ENCODE measurements around the gene TMA7. TPM values are rescaled to one million over a fixed set of nuclear protein-coding genes. Genes with fewer than 3 reads are reported as not detected.

TMA7 gene
- total RNA-seq, 1 donor from 2014 or later = 510 TPM

DNA sequence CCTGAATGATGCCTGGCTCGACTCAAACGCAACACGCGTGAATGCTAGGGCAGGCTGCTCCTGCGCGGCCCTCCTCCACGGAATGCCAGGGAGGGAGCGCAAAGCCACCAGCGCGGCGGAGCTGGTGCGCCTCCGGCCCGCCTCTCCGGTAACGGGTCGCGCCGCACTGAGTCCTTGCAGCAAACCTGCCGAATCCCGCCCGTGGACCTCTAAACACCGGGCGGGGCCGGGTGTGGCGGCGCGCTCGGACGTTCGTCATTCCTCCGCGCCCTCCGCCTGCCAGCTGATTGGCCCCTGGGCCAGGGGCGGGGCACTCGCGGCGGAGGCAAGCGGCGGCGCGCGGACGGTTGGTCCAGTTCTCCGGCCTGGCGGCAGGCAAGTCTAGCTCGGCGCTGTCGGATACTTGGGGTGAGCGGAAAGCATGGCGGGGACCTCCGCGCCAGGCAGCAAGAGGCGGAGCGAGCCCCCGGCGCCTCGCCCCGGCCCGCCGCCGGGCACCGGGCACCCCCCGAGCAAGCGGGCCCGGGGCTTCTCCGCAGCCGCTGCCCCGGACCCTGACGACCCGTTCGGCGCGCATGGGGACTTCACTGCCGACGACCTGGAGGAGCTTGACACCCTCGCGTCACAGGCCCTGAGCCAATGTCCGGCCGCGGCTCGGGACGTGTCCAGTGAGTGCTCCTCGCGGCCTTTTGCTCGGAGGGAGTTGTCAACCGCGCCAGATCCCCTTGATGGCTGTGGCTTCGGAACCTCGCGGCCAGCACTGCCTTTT lies 6.6 kb downstream of the TMA7 start, which contains the start of gene ATRIP:
Gene ATRIP, plus strand, starts transcription at position 313 of the 769 bp plus-strand sequence. Its CDS starts 109 bp downstream, at position 422.
- H3K4me3 Mint-ChIP-seq = peak within 1 kb of the TSS; percentile 89
- H3K79me2 ChIP-seq (ENCODE audit: low read depth) = peaks cover 41% of the 10 kb centered on the region
- TF ChIP-seq CTCF (IDR thresholded peaks at IDR 0.05) = peak; percentile 14
- TF ChIP-seq EZH2phosphoT487 (IDR thresholded peaks at IDR 0.05) = no peak
- peak; percentile 40 for TF ChIP-seq EZH2 (IDR thresholded peaks at IDR 0.05)

GRCh38 chr3:48451270-48451669 lies 11.2 kb downstream of the TMA7 start:
- Histone ChIP-seq H3K36me3 (peaks cover 6% of the 10 kb centered on the region), H3K4me2 (no peak overlapping the region), H3K9me3 (ENCODE audit: low read depth) (no peaks in the 10 kb centered on the region), H4K20me1 (ENCODE audit: low read depth) (peaks cover 11% of the 10 kb centered on the region), H3K4me1 (peaks cover 7% of the 10 kb centered on the region), H3K27me3 (no peaks in the 10 kb centered on the region), H3K79me2 (ENCODE audit: low read depth) (peaks cover 19% of the 10 kb centered on the region), H3K4me3 (no peak overlapping the region), H2AFZ (replicated peaks) (no peak overlapping the region), H3K9ac (no peak overlapping the region), H3K27ac (no peak overlapping the region), H3F3A (ENCODE audit: low read depth) (peaks cover 13% of the 10 kb centered on the region)
- no peak overlapping the region for H3K27ac Mint-ChIP-seq
- no peak for DNase-seq (ENCODE audit: low spot score)
- no peak for TF ChIP-seq EZH2phosphoT487 (IDR thresholded peaks at IDR 0.05)
- TF ChIP-seq EZH2 (IDR thresholded peaks at IDR 0.05) = no peak
- no peak for TF ChIP-seq CTCF (IDR thresholded peaks at IDR 0.05)
- no peaks in the 10 kb centered on the region for H3K9me3 Mint-ChIP-seq
- peaks cover 17% of the 10 kb centered on the region for H3K36me3 Mint-ChIP-seq
- H3K4me3 Mint-ChIP-seq = no peak overlapping the region
- H3K27me3 Mint-ChIP-seq (ENCODE audit: insufficient read depth, low read depth) = peaks cover 2% of the 10 kb centered on the region
- peaks cover 19% of the 10 kb centered on the region for H3K4me1 Mint-ChIP-seq

More for the DNA sequence above, 6.6 kb downstream of the TMA7 start, which contains the start of gene ATRIP:
- H3K27me3 Mint-ChIP-seq (ENCODE audit: insufficient read depth, low read depth) = peaks cover 2% of the 10 kb centered on the region
- Histone ChIP-seq H3K4me3 (peak within 1 kb of the TSS; percentile 74), H3K9ac (peak within 1 kb of the TSS; percentile 80), H3F3A (ENCODE audit: low read depth) (peaks cover 56% of the 10 kb centered on the region), H2AFZ (replicated peaks) (peak within 1 kb of the TSS; percentile 87), H3K36me3 (no peaks in the 10 kb centered on the region), H3K27ac (peak within 1 kb of the TSS; percentile 49), H3K4me2 (peak within 1 kb of the TSS; percentile 91), H3K4me1 (peaks cover 16% of the 10 kb centered on the region), H3K27me3 (no peaks in the 10 kb centered on the region), H3K9me3 (ENCODE audit: low read depth) (no peaks in the 10 kb centered on the region), H4K20me1 (ENCODE audit: low read depth) (peaks cover 16% of the 10 kb centered on the region)
- peak; percentile 97 for DNase-seq (ENCODE audit: low spot score)
- H3K9me3 Mint-ChIP-seq = no peaks in the 10 kb centered on the region
- H3K27ac Mint-ChIP-seq = peak within 1 kb of the TSS; percentile 26
- H3K4me1 Mint-ChIP-seq = peaks cover 30% of the 10 kb centered on the region
- peaks cover 7% of the 10 kb centered on the region for H3K36me3 Mint-ChIP-seq

GRCh38 chr3:48456456-48456855 lies 16.4 kb downstream of the TMA7 start:
- Histone ChIP-seq H3K27me3 (no peaks in the 10 kb centered on the region), H3K36me3 (peaks cover 6% of the 10 kb centered on the region), H3K9ac (no peak overlapping the region), H3K9me3 (ENCODE audit: low read depth) (no peaks in the 10 kb centered on the region), H2AFZ (replicated peaks) (no peak overlapping the region), H4K20me1 (ENCODE audit: low read depth) (no peaks in the 10 kb centered on the region), H3K4me3 (no peak overlapping the region), H3K4me2 (no peak overlapping the region), H3F3A (ENCODE audit: low read depth) (no peaks in the 10 kb centered on the region), H3K4me1 (no peaks in the 10 kb centered on the region), H3K79me2 (ENCODE audit: low read depth) (no peaks in the 10 kb centered on the region), H3K27ac (no peak overlapping the region)
- no peak for DNase-seq (ENCODE audit: low spot score)
- no peak for TF ChIP-seq EZH2 (IDR thresholded peaks at IDR 0.05)
- TF ChIP-seq EZH2phosphoT487 (IDR thresholded peaks at IDR 0.05) = no peak
- no peak for TF ChIP-seq CTCF (IDR thresholded peaks at IDR 0.05)
- Mint-ChIP-seq H3K4me3 (no peak overlapping the region), H3K27me3 (ENCODE audit: insufficient read depth, low read depth) (no peaks in the 10 kb centered on the region), H3K4me1 (no peaks in the 10 kb centered on the region), H3K36me3 (peaks cover 18% of the 10 kb centered on the region), H3K9me3 (no peaks in the 10 kb centered on the region), H3K27ac (no peak overlapping the region)

Data from neural progenitor cell (in vitro differentiated cells).